ENCODE data around the gene GPR17.

DNA sequence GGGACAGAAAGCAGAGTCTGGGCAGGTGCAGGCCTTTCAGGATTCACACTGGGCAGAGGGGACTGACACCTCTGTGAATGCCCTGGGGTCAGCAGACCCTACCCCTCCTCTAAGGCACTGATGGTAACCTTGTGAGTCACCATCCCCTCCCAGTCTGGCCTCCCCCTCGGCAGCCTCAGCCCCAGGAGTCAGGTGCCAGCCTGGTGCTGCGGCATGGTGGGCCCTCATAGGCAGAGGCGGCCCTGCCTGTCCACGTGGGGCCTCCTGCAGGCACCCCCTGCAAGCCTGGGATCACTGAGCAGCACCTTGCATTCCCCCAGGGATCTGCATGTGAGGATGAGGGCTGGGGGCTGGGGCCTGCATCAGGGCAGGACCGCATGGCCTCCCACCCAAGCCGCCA is 4.8 kb upstream of the GPR17 start:
- TF ChIP-seq, protein P1, sequence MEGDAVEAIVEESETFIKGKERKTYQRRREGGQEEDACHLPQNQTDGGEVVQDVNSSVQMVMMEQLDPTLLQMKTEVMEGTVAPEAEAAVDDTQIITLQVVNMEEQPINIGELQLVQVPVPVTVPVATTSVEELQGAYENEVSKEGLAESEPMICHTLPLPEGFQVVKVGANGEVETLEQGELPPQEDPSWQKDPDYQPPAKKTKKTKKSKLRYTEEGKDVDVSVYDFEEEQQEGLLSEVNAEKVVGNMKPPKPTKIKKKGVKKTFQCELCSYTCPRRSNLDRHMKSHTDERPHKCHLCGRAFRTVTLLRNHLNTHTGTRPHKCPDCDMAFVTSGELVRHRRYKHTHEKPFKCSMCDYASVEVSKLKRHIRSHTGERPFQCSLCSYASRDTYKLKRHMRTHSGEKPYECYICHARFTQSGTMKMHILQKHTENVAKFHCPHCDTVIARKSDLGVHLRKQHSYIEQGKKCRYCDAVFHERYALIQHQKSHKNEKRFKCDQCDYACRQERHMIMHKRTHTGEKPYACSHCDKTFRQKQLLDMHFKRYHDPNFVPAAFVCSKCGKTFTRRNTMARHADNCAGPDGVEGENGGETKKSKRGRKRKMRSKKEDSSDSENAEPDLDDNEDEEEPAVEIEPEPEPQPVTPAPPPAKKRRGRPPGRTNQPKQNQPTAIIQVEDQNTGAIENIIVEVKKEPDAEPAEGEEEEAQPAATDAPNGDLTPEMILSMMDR (IDR thresholded peaks at IDR 0.05): no peak
- TF ChIP-seq POLR2A (IDR thresholded peaks at IDR 0.05): no peak

All from adrenal gland (tissue), 5 donors.